Measurements from ENCODE around the gene CALN1.
"Not testable (repeated sequence)": the region's sequence is repeated elsewhere in the genome, so short reads cannot be mapped to it uniquely, and the experiment has no call there.

Gene CALN1

GRCh38 chr7:71824006-71824760, 588.0 kb downstream of the CALN1 start:
- no peak for DNase-seq (ENCODE audit: low read depth)
- no peak overlapping the region for H3K4me3 ChIP-seq (ENCODE audit: low read length)
- TF ChIP-seq, protein P1, sequence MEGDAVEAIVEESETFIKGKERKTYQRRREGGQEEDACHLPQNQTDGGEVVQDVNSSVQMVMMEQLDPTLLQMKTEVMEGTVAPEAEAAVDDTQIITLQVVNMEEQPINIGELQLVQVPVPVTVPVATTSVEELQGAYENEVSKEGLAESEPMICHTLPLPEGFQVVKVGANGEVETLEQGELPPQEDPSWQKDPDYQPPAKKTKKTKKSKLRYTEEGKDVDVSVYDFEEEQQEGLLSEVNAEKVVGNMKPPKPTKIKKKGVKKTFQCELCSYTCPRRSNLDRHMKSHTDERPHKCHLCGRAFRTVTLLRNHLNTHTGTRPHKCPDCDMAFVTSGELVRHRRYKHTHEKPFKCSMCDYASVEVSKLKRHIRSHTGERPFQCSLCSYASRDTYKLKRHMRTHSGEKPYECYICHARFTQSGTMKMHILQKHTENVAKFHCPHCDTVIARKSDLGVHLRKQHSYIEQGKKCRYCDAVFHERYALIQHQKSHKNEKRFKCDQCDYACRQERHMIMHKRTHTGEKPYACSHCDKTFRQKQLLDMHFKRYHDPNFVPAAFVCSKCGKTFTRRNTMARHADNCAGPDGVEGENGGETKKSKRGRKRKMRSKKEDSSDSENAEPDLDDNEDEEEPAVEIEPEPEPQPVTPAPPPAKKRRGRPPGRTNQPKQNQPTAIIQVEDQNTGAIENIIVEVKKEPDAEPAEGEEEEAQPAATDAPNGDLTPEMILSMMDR (IDR thresholded peaks at IDR 0.05; ENCODE audit: insufficient read depth, low read depth, low read length, missing control alignments) = no peak

DNA sequence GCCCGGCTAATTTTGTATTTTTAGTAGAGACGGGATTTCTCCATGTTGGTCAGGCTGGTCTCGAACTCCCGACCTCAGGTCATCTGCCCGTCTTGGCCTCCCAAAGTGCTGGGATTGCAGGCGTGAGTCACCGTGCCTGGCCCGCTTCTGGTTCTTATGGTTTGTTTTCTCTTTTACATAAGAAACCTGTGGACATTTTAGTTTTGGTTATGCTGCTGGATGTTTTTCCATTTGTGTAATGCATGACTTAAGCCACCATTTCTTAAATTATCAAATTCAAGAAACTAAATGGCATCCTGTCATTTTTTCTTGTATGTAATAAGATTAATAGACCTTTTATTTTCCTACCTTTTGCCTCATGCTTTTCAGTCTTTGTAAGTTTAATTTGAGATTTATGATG, 589.7 kb downstream of the CALN1 start:
- not testable (repeated sequence) for H3K4me3 ChIP-seq (ENCODE audit: low read length); DNase-seq (ENCODE audit: low read depth)

DNA sequence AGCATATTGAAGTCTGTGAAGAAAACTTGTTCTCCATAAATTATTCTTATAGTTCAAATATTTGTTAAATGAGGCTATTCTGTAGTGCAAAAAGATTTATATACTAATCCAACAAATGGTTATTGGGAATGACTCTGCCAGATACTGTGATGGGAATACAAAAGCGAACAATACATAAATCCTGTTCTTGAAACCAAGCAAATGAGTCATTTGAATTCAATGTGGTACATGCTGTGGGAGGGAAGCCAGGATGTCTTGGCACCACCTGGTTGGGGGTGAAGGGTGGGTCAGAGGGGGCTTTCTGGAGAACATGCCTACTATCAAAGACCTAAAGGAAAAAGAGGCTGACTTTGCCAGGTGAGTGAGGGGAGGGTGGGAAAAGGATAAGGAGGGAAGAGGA, 594.2 kb downstream of the CALN1 start:
- no peak for DNase-seq (ENCODE audit: low read depth)
- no peak overlapping the region for H3K4me3 ChIP-seq (ENCODE audit: low read length)
- TF ChIP-seq, protein P1 (IDR thresholded peaks at IDR 0.05; ENCODE audit: insufficient read depth, low read depth, low read length, missing control alignments) = no peak

DNA sequence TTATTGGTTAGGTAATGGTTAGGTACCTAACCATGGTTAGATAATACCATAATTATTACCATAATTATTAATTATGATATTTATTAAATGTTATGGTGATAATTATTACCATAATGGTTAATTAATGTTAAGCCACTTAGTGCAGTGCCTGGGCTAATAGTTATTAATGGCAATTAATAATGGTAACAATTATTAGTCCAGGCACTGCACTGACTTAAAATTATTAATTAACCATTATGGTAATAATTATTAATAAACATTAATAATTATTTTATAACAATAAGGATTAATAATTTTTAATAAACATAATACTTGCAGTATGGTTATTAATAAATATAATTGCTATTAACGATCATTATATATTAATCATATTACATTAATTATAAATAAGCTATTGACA, 604.0 kb downstream of the CALN1 start:
- TF ChIP-seq, protein P1 (IDR thresholded peaks at IDR 0.05; ENCODE audit: insufficient read depth, low read depth, low read length, missing control alignments) = no peak
- DNase-seq (ENCODE audit: low read depth) = no peak
- no peak overlapping the region for H3K4me3 ChIP-seq (ENCODE audit: low read length)

DNA sequence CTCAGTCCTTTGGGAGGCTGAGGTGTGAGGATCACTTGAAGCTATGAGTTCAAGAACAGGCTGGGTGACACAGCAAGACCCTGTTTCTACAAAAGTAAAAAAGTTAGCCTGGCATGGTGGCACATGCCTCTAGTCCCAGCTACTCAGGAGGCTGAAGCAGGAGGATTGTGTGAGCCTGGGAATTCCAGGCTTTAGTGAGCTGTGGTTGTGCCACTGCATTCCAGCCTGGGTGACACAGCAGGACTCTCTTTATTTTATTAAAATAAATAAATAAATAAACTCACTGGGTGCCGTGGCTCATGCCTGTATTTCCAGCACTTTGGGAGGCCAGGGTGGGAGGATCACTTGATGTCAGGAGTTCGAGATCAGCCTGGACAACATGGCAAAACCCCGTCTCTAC, 607.9 kb downstream of the CALN1 start:
- TF ChIP-seq, protein P1 (IDR thresholded peaks at IDR 0.05; ENCODE audit: insufficient read depth, low read depth, low read length, missing control alignments) = no peak
- no peak for DNase-seq (ENCODE audit: low read depth)
- H3K4me3 ChIP-seq (ENCODE audit: low read length) = no peak overlapping the region

DNA sequence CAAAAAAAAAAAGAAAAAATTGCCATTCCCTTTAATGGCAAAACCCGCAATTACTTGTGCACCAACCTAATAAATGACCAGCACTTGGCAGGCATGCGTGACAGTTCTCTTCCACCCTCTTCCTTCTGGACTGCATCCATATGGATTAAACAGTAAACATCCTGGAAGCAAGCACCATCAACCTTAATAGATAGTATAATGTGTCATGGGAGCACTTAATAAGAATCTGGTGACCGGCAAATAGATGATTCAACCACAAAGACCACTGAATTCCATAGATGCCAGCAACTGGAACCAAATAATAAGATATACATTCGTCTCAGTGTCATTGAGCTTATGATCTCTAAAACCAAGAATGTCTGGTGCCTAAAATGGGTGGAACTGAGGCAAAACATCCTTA, 610.2 kb downstream of the CALN1 start:
- TF ChIP-seq, protein P1 (IDR thresholded peaks at IDR 0.05; ENCODE audit: insufficient read depth, low read depth, low read length, missing control alignments) = no peak
- DNase-seq (ENCODE audit: low read depth) = no peak
- no peak overlapping the region for H3K4me3 ChIP-seq (ENCODE audit: low read length)

GRCh38 chr7:71800321-71800720, 611.8 kb downstream of the CALN1 start:
- no peak for DNase-seq (ENCODE audit: low read depth)
- TF ChIP-seq, protein P1 (IDR thresholded peaks at IDR 0.05; ENCODE audit: insufficient read depth, low read depth, low read length, missing control alignments) = no peak
- H3K4me3 ChIP-seq (ENCODE audit: low read length) = no peak overlapping the region
